Pancreas (tissue), 10 donors: ENCODE data around the gene BNIPL. TPM values are rescaled to one million over a fixed set of nuclear protein-coding genes. Genes with fewer than 3 reads are reported as not detected.

Experiments
- ATAC-seq, 4 donors: fragments of 200-7000 bp; cut with Tn5 transposase; one replicate each; pipeline versions ENCODE4 v1.8.0 to v1.9.1; 2020; ENCODE audit warnings: mild to moderate bottlenecking in 4 of 4, moderate library complexity in 4 of 4
- DNase-seq, 6 donors: peaks; one replicate each; pipeline ENCODE4 v3.0.0-alpha.2; 2020
- FAIRE-seq: peaks from 2 replicates; lab custom pipeline; 2012; peaks lifted over from hg19 to GRCh38; lab: Jason Lieb, UNC
- H3K27ac ChIP-seq, 4 donors: fragments of 200-600 bp; sonication (generic); 1 replicate in 3 of 4; 2 replicates in 1 of 4; pipeline versions ENCODE4 v1.5.0 to v1.8.0; 2020
- H3K27me3 ChIP-seq, 4 donors: fragments of 200-600 bp; one replicate each; pipeline ENCODE4 v1.8.0; 2021
- H3K36me3 ChIP-seq, 3 donors: fragments of 200-600 bp; sonication (generic) in 1 of 3; one replicate each; pipeline versions ENCODE4 v1.5.0 to v1.8.0; 2020 to 2021
- H3K4me1 ChIP-seq, 3 donors: fragments of 200-600 bp; one replicate each; pipeline ENCODE4 v1.8.0; 2021
- H3K4me3 ChIP-seq, 4 donors: fragments of 200-600 bp; sonication (generic) in 2 of 4; one replicate each; pipeline versions ENCODE4 v1.5.0 to v1.8.0; 2020 to 2021
- H3K9me3 ChIP-seq, 4 donors: fragments of 200-600 bp; one replicate each; pipeline ENCODE4 v1.8.0; 2021
- CTCF ChIP-seq, 4 donors: fragments of 200-600 bp; sonication (generic) in 3 of 4; IDR thresholded peaks; one replicate each; pipeline versions ENCODE4 v1.5.0 to v1.8.0; 2021; ENCODE audit warnings: antibody characterized with exemption in 4 of 4
- WGBS, 2 donors: extraction: QIAGEN DNeasy Blood & Tissue Kit; methylation state at CpG; one replicate each; pipeline ENCODE4 v1.1.7; 2013; 5-methylcytosine and 5-hydroxymethylcytosine counted together
- intact Hi-C, 3 donors: fragments of 100-400 bp; cut with DNase I; formaldehyde crosslinking; loops; one replicate each; pipeline versions ENCODE4 v1.11.1 to v1.14.2; 2022
- polyA plus RNA-seq, 2 donors: library from polyadenylated mRNA; stranded (reverse); fragments of 200-250 nt; gene quantifications; one replicate each; pipeline ENCODE4 v1.2.3, GENCODE V29; 2013
- total RNA-seq, 6 donors: library from RNA; stranded (reverse); fragmentation: NEBNext Ultra II Directional in 4 of 6; extraction: Animal tissue kit (Norgen Biotek cat#: 25700) in 4 of 6; gene quantifications; one replicate each; pipeline versions ENCODE4 v1.2.1 to v1.2.4, GENCODE V29; 2021 to 2023
- donor health status: healthy with polysubstance abuse.
- donor health status: DM: no; HTN: no; CAD: no; lungs with moderate emphysema.
- donor health status: DM: no; HTN: no; CAD: no.
- donor health status: control.
- donor health status: control.
- donor health status: Bipolar disorder and iron deficiency.
- donor health status: DM: yes; HTN: yes; CAD: no.
- donor health status: DM: no; HTN: no; CAD: no.
- donor health status: DM: no; HTN: no; CAD: no.
- donor health status: DM: yes; HTN: yes; CAD: no.

The BNIPL gene
- total and polyA plus RNA-seq, 8 donors, result 0.12 to 0.40 (median 0.23) TPM

- no peak for TF ChIP-seq CTCF (IDR thresholded peaks at IDR 0.05)
- peaks cover 0 to 36% (median 12%) of the 10 kb centered on the region in 3 donors for H3K36me3 ChIP-seq
- ATAC-seq, result no peak
- intact Hi-C loops, result no loop called here
- no peaks in the 10 kb centered on the region for H3K9me3 ChIP-seq
- peaks cover 13 to 19% (median 14%) of the 10 kb centered on the region in 3 donors for H3K4me1 ChIP-seq
- no peaks in the 10 kb centered on the region for H3K27me3 ChIP-seq
- no peak for FAIRE-seq
- 50 to 56% methylated on average over 2 of the region's 2 CpGs for WGBS, 2 donors
- DNase-seq, result no peak
- peak overlapping the region in 2 of 4 donors; percentile 19 to 23 for H3K27ac ChIP-seq
- no peak overlapping the region for H3K4me3 ChIP-seq
Measured at GRCh38 chr1:151056149-151056548, 19.8 kb downstream of the BNIPL start.

- FAIRE-seq (no peak), ATAC-seq (peak; percentile 52 to 66 (median 58)), DNase-seq (peak; percentile 64 to 87 (median 72))
- TF ChIP-seq CTCF (IDR thresholded peaks at IDR 0.05), result no peak
- WGBS, 2 donors, result 1% methylated on average over 9 to 10 of the region's 10 CpGs
- peaks cover 0 to 15% (median 0%) of the 10 kb centered on the region in 3 donors for H3K36me3 ChIP-seq
- peak overlapping the region; percentile 62 to 98 (median 78) for H3K4me3 ChIP-seq
- H3K27ac ChIP-seq, result peak overlapping the region; percentile 72 to 92 (median 74)
- intact Hi-C loops, result no loop called here
- H3K4me1 ChIP-seq, result peaks cover 13 to 19% (median 14%) of the 10 kb centered on the region in 3 donors
- H3K9me3 ChIP-seq, result no peaks in the 10 kb centered on the region
- H3K27me3 ChIP-seq, result no peaks in the 10 kb centered on the region
Measured at GRCh38 chr1:151058692-151059091, 22.3 kb downstream of the BNIPL start.

- peak; percentile 92 to 95 (median 94) for ATAC-seq
- TF ChIP-seq CTCF (IDR thresholded peaks at IDR 0.05), result peak; percentile 70 to 89 (median 84)
- H3K36me3 ChIP-seq, result peaks cover 0 to 8% (median 0%) of the 10 kb centered on the region in 3 donors
- peak within 1 kb of the TSS; percentile 62 to 98 (median 78) for H3K4me3 ChIP-seq
- H3K27ac ChIP-seq, result peak within 1 kb of the TSS; percentile 72 to 92 (median 74)
- FAIRE-seq, result no peak
- peaks cover 13 to 19% (median 14%) of the 10 kb centered on the region in 3 donors for H3K4me1 ChIP-seq
- intact Hi-C loops, result no loop called here
- DNase-seq, result peak; percentile 74 to 92 (median 82)
- no peaks in the 10 kb centered on the region for H3K9me3 ChIP-seq
- H3K27me3 ChIP-seq, result no peaks in the 10 kb centered on the region
- 0 to 1% methylated on average over 57 to 58 of the region's 58 CpGs for WGBS, 2 donors
Measured at GRCh38 chr1:151059109-151060006, 23.0 kb downstream of the BNIPL start, which contains the start of gene CDC42SE1. TSS of gene CDC42SE1 (minus strand) at chr1:151059622. CDS start at chr1:151055730, 3,892 bp downstream.

- H3K9me3 ChIP-seq, result no peaks in the 10 kb centered on the region
- ATAC-seq, result peak in 3 of 4 donors; percentile 7 to 49 (median 47)
- no peak for TF ChIP-seq CTCF (IDR thresholded peaks at IDR 0.05)
- H3K27me3 ChIP-seq, result no peaks in the 10 kb centered on the region
- no peak for DNase-seq
- peaks cover 13 to 19% (median 14%) of the 10 kb centered on the region in 3 donors for H3K4me1 ChIP-seq
- 9 to 12% methylated on average over 15 of the region's 15 CpGs for WGBS, 2 donors
- H3K36me3 ChIP-seq, result peaks cover 0 to under 1% (median 0%) of the 10 kb centered on the region in 3 donors
- H3K4me3 ChIP-seq, result peak within 1 kb of the TSS; percentile 62 to 98 (median 78)
- no peak for FAIRE-seq
- peak within 1 kb of the TSS; percentile 72 to 92 (median 74) for H3K27ac ChIP-seq
- intact Hi-C loops, result no loop called here
Measured at GRCh38 chr1:151060007-151060656, 23.7 kb downstream of the BNIPL start, which contains the start of gene MLLT11. TSS of gene MLLT11 (plus strand) at chr1:151060397. CDS start at chr1:151067225, 6,828 bp downstream.
